HepG2 (cell line): ENCODE measurements around the gene GPSM1. TPM values are rescaled to one million over a fixed set of nuclear protein-coding genes. Genes with fewer than 3 reads are reported as not detected.

Source experiments
- ARID4A ChIP-seq: sonication (generic); formaldehyde crosslinking; IDR thresholded peaks from 2 replicates; pipeline ENCODE4 v1.5.0; 2020; ENCODE audit warnings: mild to moderate bottlenecking, missing genetic modification reagents, borderline replicate concordance
- BCL3 ChIP-seq: sonication (generic); formaldehyde crosslinking; IDR thresholded peaks from 2 replicates; pipeline ENCODE4 v1.5.1; 2020; ENCODE audit warnings: mild to moderate bottlenecking, missing genetic modification reagents, moderate library complexity
- BHLHE40 ChIP-seq: IDR thresholded peaks from 2 replicates; pipeline ENCODE4 v1.6.1; 2011; ENCODE audit warnings: low read length, improper control_type of control experiment
- EZH2 ChIP-seq: conservative IDR thresholded peaks from 2 replicates; pipeline ENCODE4 v1.6.1; 2012; ENCODE audit warnings: mild to moderate bottlenecking, low read depth, low read length, moderate library complexity
- FOXJ3 ChIP-seq: sonication (generic); formaldehyde crosslinking; IDR thresholded peaks from 2 replicates; pipeline ENCODE4 v1.4.0; 2020; ENCODE audit warnings: missing genetic modification reagents, mild to moderate bottlenecking, borderline replicate concordance
- GFI1 ChIP-seq: sonication (generic); formaldehyde crosslinking; IDR thresholded peaks from 2 replicates; pipeline ENCODE4 v1.5.0; 2020; ENCODE audit warnings: missing genetic modification reagents, mild to moderate bottlenecking, borderline replicate concordance
- KLF15 ChIP-seq: sonication (generic); formaldehyde crosslinking; IDR thresholded peaks from 2 replicates; pipeline ENCODE4 v1.8.1; 2023; ENCODE audit warnings: borderline replicate concordance, mild to moderate bottlenecking, inconsistent platforms, missing genetic modification reagents, mixed read lengths
- MXD3 ChIP-seq: IDR thresholded peaks from 2 replicates; pipeline ENCODE4 v1.6.1; 2016; ENCODE audit warnings: mild to moderate bottlenecking, missing biosample characterization, missing genetic modification reagents
- MYNN ChIP-seq: sonication (generic); formaldehyde crosslinking; IDR thresholded peaks from 2 replicates; pipeline ENCODE4 v1.4.0; 2020; ENCODE audit warnings: mild to moderate bottlenecking, low read depth, missing genetic modification reagents
- NFKB2 ChIP-seq: sonication (generic); formaldehyde crosslinking; IDR thresholded peaks from 2 replicates; pipeline ENCODE4 v1.4.0; 2020; ENCODE audit warnings: missing genetic modification reagents, borderline replicate concordance
- NFKBIZ ChIP-seq: IDR thresholded peaks from 2 replicates; pipeline ENCODE4 v1.6.1; 2018; ENCODE audit warnings: missing genetic modification reagents, missing compliant biosample characterization
- ONECUT2 ChIP-seq: sonication (generic); formaldehyde crosslinking; IDR thresholded peaks from 2 replicates; pipeline ENCODE4 v1.4.0; 2020; ENCODE audit warnings: missing genetic modification reagents
- POLR2A ChIP-seq, 2 experiments: IDR thresholded peaks; 2 replicates each; pipeline ENCODE4 v1.6.1; 2011; ENCODE audit warnings: low read depth in 2 of 2, low read length in 2 of 2, mild to moderate bottlenecking in 1 of 2, moderate library complexity in 1 of 2; ENCODE audit not compliant: insufficient read depth in 1 of 2
- ZBTB38 ChIP-seq: sonication (generic); formaldehyde crosslinking; IDR thresholded peaks from 2 replicates; pipeline ENCODE4 v1.5.1; 2020; ENCODE audit warnings: mild to moderate bottlenecking, missing genetic modification reagents
- ZFP1 ChIP-seq: IDR thresholded peaks from 2 replicates; pipeline ENCODE4 v1.6.1; 2016
- ZNF12 ChIP-seq: sonication (generic); formaldehyde crosslinking; IDR thresholded peaks from 2 replicates; pipeline ENCODE4 v1.5.0; 2020; ENCODE audit warnings: missing genetic modification reagents
- ZNF430 ChIP-seq: sonication (generic); formaldehyde crosslinking; IDR thresholded peaks from 2 replicates; pipeline ENCODE4 v1.9.0; 2021; ENCODE audit warnings: mild to moderate bottlenecking, missing genetic modification reagents
- ZNF670 ChIP-seq: sonication (generic); formaldehyde crosslinking; IDR thresholded peaks from 2 replicates; pipeline ENCODE4 v1.8.0; 2022; ENCODE audit warnings: mild to moderate bottlenecking, missing genetic modification reagents, borderline replicate concordance
- polyA plus RNA-seq, 8 experiments: library from polyadenylated mRNA; depleted of rRNA in 3 of 8; stranded (reverse) in 7 of 8; unstranded in 1 of 8; fragments of >200 nt; fragmentation: Illumina TruSeq in 4 of 8; extraction: Trizol in 4 of 8; gene quantifications; 2 replicates each; pipeline versions ENCODE4 v1.2.1 to v1.2.3, GENCODE V29; 2011 to 2016; ENCODE audit warnings: low read depth in 4 of 8, missing spikeins in 1 of 8, mixed read lengths in 1 of 8; ENCODE audit not compliant: insufficient read depth in 1 of 8
- total RNA-seq, 5 experiments: library from RNA; depleted of rRNA; stranded (reverse); fragments of >200 nt; fragmentation: Illumina TruSeq; extraction: Trizol; gene quantifications; 2 replicates each; pipeline ENCODE4 v1.2.3, GENCODE V29; 2016; ENCODE audit warnings: low read depth in 1 of 5
- TF ChIP-seq, protein P1 (sequence below): IDR thresholded peaks from 2 replicates; pipeline ENCODE4 v1.6.1; 2016; ENCODE audit warnings: low read depth, missing genetic modification reagents, missing compliant biosample characterization

GPSM1 gene
- total and polyA plus RNA-seq, 2 of the 13 experiments (the other 11 are each of a cell fraction or from before 2014, with no cell fraction given): 1.0 to 2.4 TPM

DNA sequence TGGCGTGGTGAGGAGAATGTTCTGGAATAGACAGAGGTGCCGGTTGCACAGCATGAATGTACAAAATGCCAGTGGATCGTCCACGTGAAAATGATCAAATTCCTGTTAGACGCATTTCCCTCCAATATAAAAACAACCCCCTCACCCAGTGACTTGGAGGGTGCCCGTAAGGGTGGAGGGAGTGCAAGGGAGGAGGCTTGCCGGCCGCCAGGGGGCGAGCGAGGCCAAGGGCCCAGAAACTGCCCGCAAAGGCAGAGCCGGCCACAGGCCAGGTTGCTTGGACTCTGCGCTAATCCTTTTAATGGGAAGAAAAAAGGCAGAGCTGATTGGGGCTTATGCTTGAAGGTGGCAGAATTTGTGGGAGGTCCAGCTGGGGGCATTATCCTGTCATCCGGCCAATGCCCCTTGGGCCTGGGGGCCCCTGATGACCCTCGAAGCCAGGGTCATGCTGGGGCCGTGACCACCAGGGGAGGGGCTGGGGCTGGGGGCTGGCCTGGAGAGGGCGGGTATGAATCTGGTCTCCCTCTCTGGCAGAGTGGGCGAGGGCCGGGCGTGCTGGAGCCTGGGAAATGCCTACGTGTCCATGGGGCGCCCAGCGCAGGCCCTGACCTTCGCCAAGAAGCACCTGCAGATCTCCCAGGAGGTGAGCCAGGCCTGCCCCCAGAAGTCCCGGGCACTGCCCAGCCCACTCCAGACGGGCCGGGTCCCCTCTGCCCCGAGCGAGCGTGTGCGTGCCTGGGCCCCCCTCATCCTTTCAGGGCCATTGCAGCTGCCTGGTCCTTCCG lies 12.0 kb downstream of the GPSM1 start (continued):
- TF ChIP-seq BHLHE40 (0 out of 2 replicates have a peak, but pooled peaks have one; percentile 12), NFKB2 (CRISPR knock-in tag) (peak; percentile 6; the same call in 1 of the 2 replicates), ZNF430 (no peak), ZFP1 (CRISPR knock-in tag) (no peak), MYNN (CRISPR knock-in tag) (no peak), KLF15 (CRISPR knock-in tag) (no peak), MXD3 (CRISPR knock-in tag) (no peak), ZNF12 (CRISPR knock-in tag) (no peak), GFI1 (CRISPR knock-in tag) (no peak), POLR2A (IDR thresholded peaks at IDR 0.05; ENCODE audit: insufficient read depth in 1 of 2, low read depth in 2 of 2, low read length in 2 of 2) (no peak), NFKBIZ (CRISPR knock-in tag) (no peak), EZH2 (no peak), FOXJ3 (CRISPR knock-in tag) (no peak), ONECUT2 (CRISPR knock-in tag) (no peak), BCL3 (CRISPR knock-in tag) (no peak), ARID4A (peak; percentile 53; the same call in 1 of the 2 replicates), ZBTB38 (CRISPR knock-in tag) (no peak), ZNF670 (CRISPR knock-in tag) (no peak)
- TF ChIP-seq, protein P1, sequence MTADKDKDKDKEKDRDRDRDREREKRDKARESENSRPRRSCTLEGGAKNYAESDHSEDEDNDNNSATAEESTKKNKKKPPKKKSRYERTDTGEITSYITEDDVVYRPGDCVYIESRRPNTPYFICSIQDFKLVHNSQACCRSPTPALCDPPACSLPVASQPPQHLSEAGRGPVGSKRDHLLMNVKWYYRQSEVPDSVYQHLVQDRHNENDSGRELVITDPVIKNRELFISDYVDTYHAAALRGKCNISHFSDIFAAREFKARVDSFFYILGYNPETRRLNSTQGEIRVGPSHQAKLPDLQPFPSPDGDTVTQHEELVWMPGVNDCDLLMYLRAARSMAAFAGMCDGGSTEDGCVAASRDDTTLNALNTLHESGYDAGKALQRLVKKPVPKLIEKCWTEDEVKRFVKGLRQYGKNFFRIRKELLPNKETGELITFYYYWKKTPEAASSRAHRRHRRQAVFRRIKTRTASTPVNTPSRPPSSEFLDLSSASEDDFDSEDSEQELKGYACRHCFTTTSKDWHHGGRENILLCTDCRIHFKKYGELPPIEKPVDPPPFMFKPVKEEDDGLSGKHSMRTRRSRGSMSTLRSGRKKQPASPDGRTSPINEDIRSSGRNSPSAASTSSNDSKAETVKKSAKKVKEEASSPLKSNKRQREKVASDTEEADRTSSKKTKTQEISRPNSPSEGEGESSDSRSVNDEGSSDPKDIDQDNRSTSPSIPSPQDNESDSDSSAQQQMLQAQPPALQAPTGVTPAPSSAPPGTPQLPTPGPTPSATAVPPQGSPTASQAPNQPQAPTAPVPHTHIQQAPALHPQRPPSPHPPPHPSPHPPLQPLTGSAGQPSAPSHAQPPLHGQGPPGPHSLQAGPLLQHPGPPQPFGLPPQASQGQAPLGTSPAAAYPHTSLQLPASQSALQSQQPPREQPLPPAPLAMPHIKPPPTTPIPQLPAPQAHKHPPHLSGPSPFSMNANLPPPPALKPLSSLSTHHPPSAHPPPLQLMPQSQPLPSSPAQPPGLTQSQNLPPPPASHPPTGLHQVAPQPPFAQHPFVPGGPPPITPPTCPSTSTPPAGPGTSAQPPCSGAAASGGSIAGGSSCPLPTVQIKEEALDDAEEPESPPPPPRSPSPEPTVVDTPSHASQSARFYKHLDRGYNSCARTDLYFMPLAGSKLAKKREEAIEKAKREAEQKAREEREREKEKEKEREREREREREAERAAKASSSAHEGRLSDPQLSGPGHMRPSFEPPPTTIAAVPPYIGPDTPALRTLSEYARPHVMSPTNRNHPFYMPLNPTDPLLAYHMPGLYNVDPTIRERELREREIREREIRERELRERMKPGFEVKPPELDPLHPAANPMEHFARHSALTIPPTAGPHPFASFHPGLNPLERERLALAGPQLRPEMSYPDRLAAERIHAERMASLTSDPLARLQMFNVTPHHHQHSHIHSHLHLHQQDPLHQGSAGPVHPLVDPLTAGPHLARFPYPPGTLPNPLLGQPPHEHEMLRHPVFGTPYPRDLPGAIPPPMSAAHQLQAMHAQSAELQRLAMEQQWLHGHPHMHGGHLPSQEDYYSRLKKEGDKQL (CRISPR knock-in tag): no peak
